ENCODE measurements around the gene RGS14. TPM values are rescaled to one million over a fixed set of nuclear protein-coding genes. Genes with fewer than 3 reads are reported as not detected.

RGS14 gene
- polyA plus RNA-seq (ENCODE audit: insufficient read length in 10 of 10), result 10 to 100 TPM in 8 of 10 donors, 1 to 10 TPM in 2; 7.1 to 21.2 (median 12.9) TPM
- long read RNA-seq, donor 1, partial matches to known transcripts, result 0 of 1 reads
- long read RNA-seq, donor 1, other reads (novel, unspliced or antisense), result 0 of 1 reads
- long read RNA-seq, donor 2, partial matches to known transcripts, result 0 of 5 reads
- long read RNA-seq, donor 2, other reads (novel, unspliced or antisense), result 0 of 5 reads
- long read RNA-seq, donor 3, result 0 reads
- long read RNA-seq, donor 4, partial matches to known transcripts, result 0 of 3 reads
- long read RNA-seq, donor 4, other reads (novel, unspliced or antisense), result 0 of 3 reads
- long read RNA-seq, donor 5, partial matches to known transcripts, result 0 of 2 reads
- long read RNA-seq, donor 5, other reads (novel, unspliced or antisense), result 0 of 2 reads
- long read RNA-seq, donor 6, partial matches to known transcripts, result 0 of 3 reads
- long read RNA-seq, donor 6, other reads (novel, unspliced or antisense), result 0 of 3 reads
- long read RNA-seq, donor 7, partial matches to known transcripts, result 0 of 5 reads
- long read RNA-seq, donor 7, other reads (novel, unspliced or antisense), result 0 of 5 reads
- long read RNA-seq, donor 8, partial matches to known transcripts, result 0 of 3 reads
- long read RNA-seq, donor 8, other reads (novel, unspliced or antisense), result 0 of 3 reads
- long read RNA-seq, donor 9, partial matches to known transcripts, result 0 of 2 reads
- long read RNA-seq, donor 9, other reads (novel, unspliced or antisense), result 0 of 2 reads

- peak in 1 of 3 donors; percentile 56 for DNase-seq
Observed at GRCh38 chr5:177357459-177358351, at the start of gene RGS14. Gene RGS14 (plus strand): TSS chr5:177357924. CDS start chr5:177358025, 101 bp downstream.

DNA sequence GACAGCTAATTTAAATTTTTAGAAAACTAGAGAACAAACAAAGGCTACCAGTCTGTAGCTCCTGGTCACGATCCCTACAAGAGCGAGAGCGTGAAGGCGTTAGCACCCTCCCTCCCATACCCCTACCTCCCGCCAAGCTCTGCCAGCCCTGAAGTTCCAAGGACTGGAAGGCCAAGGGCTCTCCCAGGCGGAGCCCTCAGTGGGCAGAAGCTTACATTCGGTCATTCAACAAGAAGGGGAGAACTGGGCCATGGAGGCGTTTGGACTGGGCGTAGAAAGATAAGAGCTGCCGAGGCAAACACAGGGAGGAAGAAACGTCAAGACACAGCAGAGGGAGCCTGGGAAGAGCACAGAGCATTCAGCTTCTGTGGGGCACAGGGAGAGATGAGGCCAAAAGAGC lies 49.0 kb upstream of the RGS14 start:
- no peak for DNase-seq

GRCh38 chr5:177309351-177310191 lies 48.2 kb upstream of the RGS14 start:
- peak; percentile 38 to 74 (median 65) for DNase-seq

DNA sequence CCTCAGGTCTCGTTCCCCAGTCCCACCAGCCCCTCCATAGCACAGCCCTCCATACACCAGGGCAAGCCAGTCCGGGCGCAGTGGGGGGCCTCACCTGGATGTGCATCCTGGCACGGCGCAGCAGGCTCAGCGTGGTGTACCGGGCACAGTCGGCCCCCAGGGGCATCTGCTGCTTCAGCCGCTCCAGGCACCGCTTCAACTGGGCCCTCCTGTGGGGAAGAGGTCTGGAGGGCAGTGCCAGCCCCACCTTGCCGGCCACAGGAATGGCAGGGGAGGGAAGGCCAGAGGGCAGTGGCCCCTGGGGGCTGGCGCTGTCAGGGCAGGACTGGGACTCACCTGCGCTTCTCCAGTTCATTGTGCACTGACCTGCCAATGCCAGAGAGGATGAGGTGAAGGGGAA lies 47.4 kb upstream of the RGS14 start:
- no peak for DNase-seq

DNA sequence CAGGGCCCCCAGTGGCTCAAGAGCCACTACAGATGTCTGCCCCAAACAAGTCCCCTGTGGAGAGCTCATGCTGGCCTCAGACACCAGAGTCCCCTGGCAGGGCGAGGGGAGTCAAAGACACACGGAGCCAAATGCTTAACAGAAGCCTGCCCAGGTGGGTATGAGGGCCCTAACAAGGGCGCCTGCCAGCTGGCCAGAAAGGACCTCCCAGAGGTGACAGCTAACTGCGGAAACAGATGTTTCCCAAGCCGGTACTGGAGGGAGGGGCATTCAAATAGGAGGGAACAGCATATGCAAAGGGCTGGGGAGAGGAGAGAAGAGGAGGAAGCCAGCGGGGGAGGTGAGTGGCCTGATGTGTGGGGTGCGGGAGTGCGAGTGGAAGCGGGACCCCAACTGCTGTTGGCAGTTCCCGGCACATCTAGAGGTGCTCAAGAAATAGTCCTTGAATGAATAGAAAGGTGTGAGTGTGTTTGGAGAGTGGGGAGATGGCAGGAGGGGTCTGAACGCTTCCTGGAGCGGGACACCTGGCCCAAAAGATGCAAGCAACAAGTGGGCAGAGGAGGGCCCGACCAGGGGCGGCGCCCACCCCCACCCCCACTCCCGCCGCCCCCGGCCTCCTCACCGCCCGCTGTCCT lies 46.9 kb upstream of the RGS14 start:
- peak in 1 of 3 donors; percentile 51 for DNase-seq

DNA sequence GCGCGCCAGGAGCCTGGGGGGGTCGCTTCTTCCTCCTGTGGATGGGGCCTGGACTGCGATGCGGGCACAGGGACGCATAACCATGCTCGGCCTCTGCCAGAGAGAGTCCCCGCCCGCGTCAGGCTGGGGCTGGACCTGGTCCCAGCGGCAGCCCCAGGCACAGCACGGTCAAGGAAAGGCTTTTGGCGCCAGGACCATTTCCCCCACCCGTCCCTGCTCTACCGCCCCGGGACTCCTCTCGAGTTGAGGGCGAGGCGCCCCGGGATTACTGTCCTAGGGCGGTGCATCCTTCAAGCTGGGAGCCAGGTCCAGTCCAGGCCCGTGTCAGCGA lies 46.4 kb upstream of the RGS14 start:
- DNase-seq, result no peak

- peak; percentile 93 to 97 (median 97) for DNase-seq
Observed at GRCh38 chr5:177311723-177312648, 45.7 kb upstream of the RGS14 start, which contains the start of gene MXD3. Gene MXD3 (minus strand): TSS chr5:177311898. CDS start chr5:177311830, 68 bp downstream.

DNA sequence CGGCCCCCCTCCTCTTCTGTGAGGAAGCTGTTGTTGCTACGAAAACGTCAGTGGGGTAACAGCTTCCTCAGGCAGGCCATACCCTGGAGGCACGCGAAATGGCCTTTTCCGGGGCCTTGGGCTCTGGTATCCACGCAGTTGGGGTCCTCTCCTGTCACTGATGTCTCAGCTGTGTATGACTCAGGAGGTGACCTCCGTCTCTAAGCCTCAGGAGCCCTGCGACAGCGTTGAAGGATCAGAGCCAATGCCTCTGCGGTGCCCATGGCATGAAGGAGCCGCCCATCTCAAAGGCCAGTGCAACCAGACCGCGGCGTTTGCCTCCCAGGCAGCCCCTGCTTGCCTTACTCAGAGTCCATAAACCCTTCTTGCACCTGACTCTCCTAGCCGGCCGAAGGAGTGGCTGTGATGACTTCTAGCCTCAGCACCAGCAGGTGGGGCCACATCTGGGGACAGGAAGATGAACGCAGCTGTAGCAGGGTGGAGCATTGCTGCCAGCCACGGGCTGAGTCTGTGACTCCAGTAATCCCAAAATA lies 45.0 kb upstream of the RGS14 start:
- peak in 1 of 3 donors; percentile 71 for DNase-seq

GRCh38 chr5:177313561-177314259 lies 44.0 kb upstream of the RGS14 start:
- DNase-seq, result no peak

- no peak for DNase-seq
Observed at GRCh38 chr5:177314376-177315342, 43.1 kb upstream of the RGS14 start.

DNA sequence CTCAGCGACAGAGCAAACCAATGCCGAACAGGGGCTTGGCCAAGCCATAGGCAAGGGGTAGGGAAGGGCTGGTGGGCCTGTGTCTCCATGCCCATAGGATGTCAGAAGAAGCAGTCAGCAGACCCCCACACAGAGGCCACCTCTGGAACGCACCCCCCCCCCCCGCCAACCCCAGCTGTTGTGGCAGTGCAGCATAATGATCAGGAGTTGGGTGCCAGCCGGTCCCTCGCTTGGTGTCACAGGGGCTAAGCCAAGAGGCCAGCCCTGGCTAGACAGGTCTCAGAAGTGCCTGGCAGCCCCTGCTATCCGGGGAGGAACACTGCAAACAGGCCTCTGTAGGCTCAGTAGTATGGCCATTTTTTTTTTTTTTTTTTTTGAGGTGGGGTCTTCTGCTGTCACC lies 42.3 kb upstream of the RGS14 start:
- no peak for DNase-seq

DNA sequence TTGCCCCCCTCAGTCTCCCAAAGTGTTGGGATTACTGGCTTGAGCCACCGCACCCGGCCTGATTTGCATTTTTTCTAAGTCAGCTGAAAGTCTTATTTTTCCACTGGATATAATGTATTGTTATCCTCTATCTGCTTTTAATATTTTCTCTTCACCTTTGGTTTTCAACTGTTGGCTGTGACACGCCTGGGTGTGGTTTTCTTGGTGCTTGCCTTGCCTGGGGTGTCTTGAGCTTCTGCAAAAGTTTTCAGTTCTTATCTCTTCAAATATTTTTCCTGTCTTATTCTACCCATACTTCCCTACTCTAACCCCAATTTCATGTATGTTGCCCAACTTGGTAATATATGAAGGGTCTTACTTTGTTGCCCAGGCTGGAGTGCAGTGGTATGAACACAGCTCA lies 41.7 kb upstream of the RGS14 start:
- DNase-seq, result no peak

GRCh38 chr5:177317959-177318377 lies 39.8 kb upstream of the RGS14 start:
- peak; percentile 43 to 75 (median 70) for DNase-seq

DNA sequence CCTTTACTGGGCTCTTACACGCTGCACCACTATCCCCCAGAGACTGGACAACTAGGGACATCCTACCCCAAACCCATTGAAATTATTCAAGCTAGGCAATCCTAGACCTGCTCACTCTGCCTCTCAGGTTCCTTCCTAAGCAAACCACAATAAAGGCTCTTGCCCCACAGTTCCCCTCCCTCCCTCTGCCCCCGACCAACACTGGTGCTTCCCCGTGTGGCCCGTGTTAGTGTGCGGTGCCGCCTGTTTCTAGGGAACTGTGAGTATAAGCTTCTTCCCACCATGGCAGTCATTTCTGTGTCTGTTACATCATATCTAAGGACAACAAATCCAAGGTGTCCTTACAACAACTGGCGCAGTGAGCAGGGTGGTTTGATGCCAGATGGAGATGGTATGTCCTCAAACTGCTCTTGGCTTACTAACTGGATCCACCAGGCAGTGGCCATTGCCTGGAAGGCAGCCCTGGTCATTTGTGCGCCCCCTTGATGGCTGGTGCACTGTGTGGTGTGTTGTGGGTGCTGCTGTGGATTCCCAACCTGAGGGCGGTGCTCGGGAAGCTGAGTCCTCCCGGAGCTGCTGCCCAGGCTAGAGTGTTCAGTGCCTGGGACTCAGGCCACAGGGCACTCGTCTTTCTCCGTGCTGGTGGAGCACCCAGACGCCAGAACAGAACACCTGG lies 37.7 kb upstream of the RGS14 start:
- no peak for DNase-seq

DNA sequence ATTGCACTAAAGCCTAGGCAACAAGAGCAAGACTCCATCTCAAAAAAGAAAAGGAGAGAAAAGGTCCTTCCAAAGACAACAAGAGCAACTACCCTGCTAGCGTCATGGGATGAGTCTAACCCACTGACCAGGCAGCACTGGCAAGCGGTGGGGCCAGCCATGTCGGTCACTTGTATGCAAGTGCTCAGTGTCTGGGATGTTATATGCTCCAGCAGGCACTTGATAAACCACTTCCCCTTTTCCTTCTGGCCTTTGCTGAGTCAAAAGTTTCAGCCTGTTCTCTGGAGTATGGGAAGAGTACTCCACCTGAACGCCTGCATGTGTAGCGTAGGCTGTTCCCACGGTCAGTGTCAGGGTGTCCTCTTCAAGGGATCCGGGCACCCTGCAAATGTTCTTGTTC lies 36.8 kb upstream of the RGS14 start:
- no peak for DNase-seq

GRCh38 chr5:177325868-177326381 lies 31.8 kb upstream of the RGS14 start:
- DNase-seq, result no peak

All from muscle of back (tissue), 13 donors.